Neural cell (in vitro differentiated cells): ENCODE measurements around the gene RAET1G. TPM values are rescaled to one million over a fixed set of nuclear protein-coding genes. Genes with fewer than 3 reads are reported as not detected.

ENCODE experiments used
- H2AFZ ChIP-seq: fragments of 200-600, 300-800 bp; sonication (generic), shearing (Covaris generic); 2 replicates; pipeline ENCODE4 v1.6.0; 2014; ENCODE audit warnings: low read depth, mild to moderate bottlenecking, antibody characterized with exemption, low read length, moderate library complexity
- H3F3A ChIP-seq: fragments of 200-600 bp; shearing (Covaris generic); 2 replicates; pipeline ENCODE4 v1.6.1; 2016; ENCODE audit warnings: mild to moderate bottlenecking, moderate library complexity, mixed read lengths, antibody characterized with exemption, low read length; ENCODE audit not compliant: insufficient read depth, poor library complexity, severe bottlenecking
- H3K27ac ChIP-seq: fragments of 200-600, 300-800 bp; sonication (generic), shearing (Covaris generic); 2 replicates; pipeline ENCODE4 v1.5.1; 2014; ENCODE audit warnings: mild to moderate bottlenecking, low read length, moderate library complexity
- H3K27me3 ChIP-seq: fragments of 300-800, 200-600 bp; sonication (generic), shearing (Covaris generic); 2 replicates; pipeline ENCODE4 v1.6.0; 2014; ENCODE audit warnings: mild to moderate bottlenecking, low read depth, low read length, moderate library complexity; ENCODE audit not compliant: insufficient read depth
- H3K36me3 ChIP-seq: fragments of 300-800, 200-600 bp; sonication (generic), shearing (Covaris generic); 2 replicates; pipeline ENCODE4 v1.5.1; 2014; ENCODE audit warnings: mild to moderate bottlenecking, antibody characterized with exemption, low read length, moderate library complexity; ENCODE audit not compliant: insufficient read depth
- H3K4me2 ChIP-seq: fragments of 300-800, 200-600 bp; sonication (generic), shearing (Covaris generic); 2 replicates; pipeline ENCODE4 v1.6.0; 2014; ENCODE audit warnings: mild to moderate bottlenecking, low read length
- H3K4me3 ChIP-seq: fragments of 300-800, 200-600 bp; sonication (generic), shearing (Covaris generic); 2 replicates; pipeline ENCODE4 v1.5.1; 2014; ENCODE audit warnings: mild to moderate bottlenecking, low read length, moderate library complexity
- H3K79me2 ChIP-seq: fragments of 200-600 bp; shearing (Covaris generic); replicated peaks from 2 replicates; pipeline ENCODE4 v1.6.0; 2014; ENCODE audit warnings: mild to moderate bottlenecking, low read length, moderate library complexity; ENCODE audit not compliant: insufficient read depth
- H3K9ac ChIP-seq: fragments of 300-800, 200-600 bp; sonication (generic), shearing (Covaris generic); 2 replicates; pipeline ENCODE4 v1.6.1; 2016; ENCODE audit warnings: mild to moderate bottlenecking, low read length, mixed read lengths
- H3K9me2 ChIP-seq: fragments of 200-600 bp; shearing (Covaris generic); 2 replicates; pipeline ENCODE4 v1.6.1; 2016; ENCODE audit warnings: mild to moderate bottlenecking, low read length, mixed read lengths; ENCODE audit not compliant: insufficient read depth
- H3K9me3 ChIP-seq: fragments of 200-600, 300-800 bp; sonication (generic), shearing (Covaris generic); 2 replicates; pipeline ENCODE4 v1.6.1; 2016; ENCODE audit warnings: mild to moderate bottlenecking, mixed run types, low read length, moderate library complexity, mixed read lengths
- H4K20me1 ChIP-seq: fragments of 200-600 bp; shearing (Covaris generic); 2 replicates; pipeline ENCODE4 v1.6.1; 2016; ENCODE audit warnings: mild to moderate bottlenecking, mixed run types; ENCODE audit not compliant: insufficient read depth
- CTCF ChIP-seq: fragments of 450-650 bp; IDR thresholded peaks from 2 replicates; pipeline ENCODE4 v1.5.1; 2014; ENCODE audit warnings: antibody characterized with exemption, mild to moderate bottlenecking, moderate library complexity; ENCODE audit not compliant: poor library complexity, severe bottlenecking
- EP300 ChIP-seq: fragments of 450-650 bp; conservative IDR thresholded peaks from 2 replicates; pipeline ENCODE4 v1.6.1; 2014; ENCODE audit warnings: antibody characterized with exemption, mild to moderate bottlenecking, moderate library complexity; ENCODE audit not compliant: poor library complexity, severe bottlenecking
- EZH2 ChIP-seq: fragments of 200-600, 300-800 bp; shearing (Covaris generic), sonication (generic); IDR thresholded peaks from 2 replicates; pipeline ENCODE4 v1.6.1; 2014; ENCODE audit warnings: antibody characterized with exemption, low read length, borderline replicate concordance, mild to moderate bottlenecking; ENCODE audit not compliant: insufficient read depth, poor library complexity, severe bottlenecking
- MXI1 ChIP-seq: fragments of 450-650 bp; conservative IDR thresholded peaks from 2 replicates; pipeline ENCODE4 v1.6.1; 2014; ENCODE audit warnings: antibody characterized with exemption, mild to moderate bottlenecking; ENCODE audit not compliant: poor library complexity, severe bottlenecking
- POLR2AphosphoS5 ChIP-seq: IDR thresholded peaks from 2 replicates; pipeline ENCODE4 v1.6.1; 2012
- RAD21 ChIP-seq: fragments of 450-650 bp; conservative IDR thresholded peaks from 2 replicates; pipeline ENCODE4 v1.6.1; 2014; ENCODE audit warnings: antibody characterized with exemption, mild to moderate bottlenecking, moderate library complexity
- REST ChIP-seq: IDR thresholded peaks from 2 replicates; pipeline ENCODE4 v1.6.1; 2012; ENCODE audit warnings: borderline replicate concordance
- SMC3 ChIP-seq: fragments of 450-650 bp; conservative IDR thresholded peaks from 2 replicates; pipeline ENCODE4 v1.6.1; 2014; ENCODE audit warnings: antibody characterized with exemption, mild to moderate bottlenecking, moderate library complexity; ENCODE audit not compliant: poor library complexity
- TAF1 ChIP-seq: IDR thresholded peaks from 2 replicates; pipeline ENCODE4 v1.6.1; 2012; ENCODE audit warnings: low read depth
- polyA plus RNA-seq: library from polyadenylated mRNA; depleted of rRNA; stranded (reverse); fragments of >200 nt; gene quantifications from 2 replicates; pipeline ENCODE4 v1.2.3, GENCODE V29; 2014

RAET1G gene
- polyA plus RNA-seq, 1 donor from 2014 or later, result not detected

- no peak overlapping the region for H3K4me2 ChIP-seq
- no peaks in the 10 kb centered on the region for H3K36me3 ChIP-seq
- no peaks in the 10 kb centered on the region for H3K9me3 ChIP-seq
- H3K4me3 ChIP-seq, result no peak overlapping the region
- no peaks in the 10 kb centered on the region for H3K79me2 ChIP-seq
- H3F3A ChIP-seq, result no peaks in the 10 kb centered on the region
- peaks cover 38% of the 10 kb centered on the region for H3K27me3 ChIP-seq
- H4K20me1 ChIP-seq, result no peaks in the 10 kb centered on the region
- H3K9me2 ChIP-seq, result no peaks in the 10 kb centered on the region
- no peak overlapping the region for H3K9ac ChIP-seq
- TF ChIP-seq MXI1 (no peak), RAD21 (no peak), SMC3 (no peak), REST (no peak), EP300 (no peak), CTCF (no peak), POLR2AphosphoS5 (no peak), TAF1 (no peak), EZH2 (no peak)
- H2AFZ ChIP-seq, result no peak overlapping the region
- no peak overlapping the region for H3K27ac ChIP-seq
Measured at GRCh38 chr6:149918151-149918905, 4.6 kb downstream of the RAET1G start.

- Histone ChIP-seq H3K9me3 (no peaks in the 10 kb centered on the region), H3K79me2 (no peaks in the 10 kb centered on the region), H4K20me1 (no peaks in the 10 kb centered on the region), H3K4me2 (no peak overlapping the region), H3K9ac (no peak overlapping the region), H2AFZ (no peak overlapping the region), H3K36me3 (no peaks in the 10 kb centered on the region), H3K27me3 (peaks cover 31% of the 10 kb centered on the region), H3K27ac (no peak overlapping the region), H3K9me2 (no peaks in the 10 kb centered on the region), H3K4me3 (no peak overlapping the region), H3F3A (no peaks in the 10 kb centered on the region)
- no peak for TF ChIP-seq EP300
- no peak for TF ChIP-seq MXI1
- TF ChIP-seq SMC3, result no peak
- TF ChIP-seq REST, result no peak
- TF ChIP-seq EZH2, result no peak
- TF ChIP-seq POLR2AphosphoS5, result no peak
- no peak for TF ChIP-seq RAD21
- no peak for TF ChIP-seq TAF1
- TF ChIP-seq CTCF, result no peak
Measured at GRCh38 chr6:149917679-149918078, 5.2 kb downstream of the RAET1G start.
